Stimulated activated naive CD4-positive, alpha-beta T cell treated with Interleukin-2 at 50 U/mL for 16 hours (primary cell): ENCODE data around the gene LRP2BP.
"Not testable (repeated sequence)": the region's sequence is repeated elsewhere in the genome, so short reads cannot be mapped to it uniquely, and the experiment has no call there.

Experiments
- DNase-seq: peaks from one replicate; lab custom pipeline; 2025; lab: John Stamatoyannopoulos, UW

Gene LRP2BP

GRCh38 chr4:185395956-185396723 is 416 bp upstream of the LRP2BP start:
- peak; percentile 93 for DNase-seq

GRCh38 chr4:185394568-185395237 is 1.0 kb downstream of the LRP2BP start:
- DNase-seq: no peak

GRCh38 chr4:185392156-185392555 is 3.6 kb downstream of the LRP2BP start:
- DNase-seq: no peak

- no peak for DNase-seq
These were observed 4.8 kb downstream of the LRP2BP start for GRCh38 chr4:185390941-185391340.

- no peak for DNase-seq
These were observed 7.8 kb downstream of the LRP2BP start for GRCh38 chr4:185387957-185388356.

- DNase-seq: no peak
These were observed 10.8 kb downstream of the LRP2BP start for GRCh38 chr4:185384930-185385331.

- DNase-seq: no peak
These were observed 11.7 kb downstream of the LRP2BP start for GRCh38 chr4:185384061-185384460.

GRCh38 chr4:185383451-185383850 is 12.3 kb downstream of the LRP2BP start:
- no peak for DNase-seq

- no peak for DNase-seq
These were observed 13.0 kb downstream of the LRP2BP start for GRCh38 chr4:185382754-185383153.

- DNase-seq: no peak
These were observed 14.2 kb downstream of the LRP2BP start for GRCh38 chr4:185381288-185382196.

- DNase-seq: no peak
These were observed 15.4 kb downstream of the LRP2BP start for GRCh38 chr4:185380320-185380719.

GRCh38 chr4:185379326-185380295 is 16.1 kb downstream of the LRP2BP start:
- no peak for DNase-seq

- no peak for DNase-seq
These were observed 17.5 kb downstream of the LRP2BP start for GRCh38 chr4:185378264-185378663.

- no peak for DNase-seq
These were observed 21.2 kb downstream of the LRP2BP start for GRCh38 chr4:185374573-185374972.

GRCh38 chr4:185374027-185374426 is 21.7 kb downstream of the LRP2BP start:
- no peak for DNase-seq

GRCh38 chr4:185371702-185372101 is 24.0 kb downstream of the LRP2BP start:
- no peak for DNase-seq

- DNase-seq: no peak
These were observed 25.3 kb downstream of the LRP2BP start for GRCh38 chr4:185370268-185370949.

GRCh38 chr4:185369731-185370130 is 26.0 kb downstream of the LRP2BP start:
- no peak for DNase-seq

- no peak for DNase-seq
These were observed 30.8 kb downstream of the LRP2BP start for GRCh38 chr4:185364886-185365285.

- DNase-seq: no peak
These were observed 32.5 kb downstream of the LRP2BP start for GRCh38 chr4:185363251-185363650.

- DNase-seq: not testable (repeated sequence)
These were observed 33.2 kb downstream of the LRP2BP start for GRCh38 chr4:185362570-185362969.
